NB4 (cell line): Measurements from ENCODE around the gene SUSD2.

Experiments used
- CTCF ChIP-seq: IDR thresholded peaks from one replicate; pipeline ENCODE4 v1.5.1; 2012; ENCODE audit warnings: low read depth, low read length
- MAX ChIP-seq: IDR thresholded peaks from 2 replicates; pipeline ENCODE4 v1.6.1; 2011; ENCODE audit warnings: low read depth, low read length
- MYC ChIP-seq: IDR thresholded peaks from 2 replicates; pipeline ENCODE4 v1.6.1; 2011; ENCODE audit warnings: low read depth, low read length
- POLR2A ChIP-seq: IDR thresholded peaks from 2 replicates; pipeline ENCODE4 v1.6.1; 2011; ENCODE audit warnings: mild to moderate bottlenecking; ENCODE audit not compliant: insufficient read length; ENCODE audit errors: extremely low read depth

- TF ChIP-seq CTCF (no peak), POLR2A (no peak), MAX (no peak), MYC (no peak)
These were observed 11.7 kb upstream of the SUSD2 start for GRCh38 chr22:24169439-24170058.
